Lower lobe of right lung (tissue), 2 donors: ENCODE data around the gene IGSF6. TPM values are rescaled to one million over a fixed set of nuclear protein-coding genes. Genes with fewer than 3 reads are reported as not detected.

Experiments used
- ATAC-seq, 2 donors: fragments of 200-7000 bp; cut with Tn5 transposase; one replicate each; pipeline ENCODE4 v1.9.1; 2020 to 2022; ENCODE audit warnings: mild to moderate bottlenecking in 2 of 2, moderate library complexity in 2 of 2
- DNase-seq: peaks from one replicate; pipeline ENCODE4 v3.0.0-alpha.2; 2020
- H3K27ac ChIP-seq: fragments of 200-600 bp; one replicate; pipeline ENCODE4 v1.8.0; 2022
- H3K27me3 ChIP-seq: fragments of 200-600 bp; one replicate; pipeline ENCODE4 v1.8.0; 2022; ENCODE audit warnings: low read depth
- H3K36me3 ChIP-seq: fragments of 200-600 bp; one replicate; pipeline ENCODE4 v1.8.0; 2022; ENCODE audit warnings: mild to moderate bottlenecking
- H3K4me1 ChIP-seq: fragments of 200-600 bp; one replicate; pipeline ENCODE4 v1.8.0; 2022
- H3K4me3 ChIP-seq: fragments of 200-600 bp; one replicate; pipeline ENCODE4 v1.8.0; 2022; ENCODE audit warnings: mild to moderate bottlenecking
- H3K9me3 ChIP-seq: fragments of 200-600 bp; one replicate; pipeline ENCODE4 v1.8.0; 2022
- intact Hi-C: fragments of 100-400 bp; cut with DNase I; formaldehyde crosslinking; loops from one replicate; pipeline ENCODE4 v1.11.0; 2022
- total RNA-seq: library from RNA; stranded (reverse); fragmentation: NEBNext Ultra II Directional; extraction: Animal tissue kit (Norgen Biotek cat#: 25700); gene quantifications from one replicate; pipeline ENCODE4 v1.2.1, GENCODE V29; 2021
- TF ChIP-seq, protein P1 (sequence below): fragments of 200-600 bp; IDR thresholded peaks from one replicate; pipeline ENCODE4 v1.8.0; 2022; ENCODE audit warnings: antibody characterized with exemption, mild to moderate bottlenecking
- donor health status: DM: no; HTN: yes; CAD: no; lungs with severe emphysema.

The IGSF6 gene
- total RNA-seq, 1 donor from 2014 or later, result 103 TPM

DNA sequence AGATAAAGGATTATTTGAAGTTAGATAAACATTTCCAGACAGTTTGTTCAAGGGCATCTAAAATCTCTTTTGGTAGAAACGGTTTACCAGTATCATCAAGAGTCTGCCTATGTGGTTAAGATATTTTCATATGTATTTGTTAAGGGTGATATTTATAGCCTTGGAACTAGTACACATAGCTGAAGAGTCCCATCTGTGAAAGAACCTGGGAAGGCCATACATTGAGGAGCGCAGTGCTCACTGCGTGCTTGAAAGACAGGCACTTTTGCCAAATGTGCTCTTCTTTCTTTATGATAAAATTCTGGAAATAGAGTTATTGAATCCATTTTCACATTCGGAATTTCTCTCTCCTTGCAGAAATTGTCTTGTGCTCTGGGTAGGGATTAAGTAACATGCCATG, 7.7 kb downstream of the IGSF6 start:
- Histone ChIP-seq H3K27ac (peak overlapping the region; percentile 70), H3K4me1 (peaks cover 42% of the 10 kb centered on the region), H3K27me3 (no peaks in the 10 kb centered on the region), H3K4me3 (peak overlapping the region; percentile 37), H3K36me3 (peaks cover 31% of the 10 kb centered on the region), H3K9me3 (no peaks in the 10 kb centered on the region)
- ATAC-seq (no peak), DNase-seq (no peak)
- intact Hi-C loops, result no loop called here
- TF ChIP-seq, protein P1, sequence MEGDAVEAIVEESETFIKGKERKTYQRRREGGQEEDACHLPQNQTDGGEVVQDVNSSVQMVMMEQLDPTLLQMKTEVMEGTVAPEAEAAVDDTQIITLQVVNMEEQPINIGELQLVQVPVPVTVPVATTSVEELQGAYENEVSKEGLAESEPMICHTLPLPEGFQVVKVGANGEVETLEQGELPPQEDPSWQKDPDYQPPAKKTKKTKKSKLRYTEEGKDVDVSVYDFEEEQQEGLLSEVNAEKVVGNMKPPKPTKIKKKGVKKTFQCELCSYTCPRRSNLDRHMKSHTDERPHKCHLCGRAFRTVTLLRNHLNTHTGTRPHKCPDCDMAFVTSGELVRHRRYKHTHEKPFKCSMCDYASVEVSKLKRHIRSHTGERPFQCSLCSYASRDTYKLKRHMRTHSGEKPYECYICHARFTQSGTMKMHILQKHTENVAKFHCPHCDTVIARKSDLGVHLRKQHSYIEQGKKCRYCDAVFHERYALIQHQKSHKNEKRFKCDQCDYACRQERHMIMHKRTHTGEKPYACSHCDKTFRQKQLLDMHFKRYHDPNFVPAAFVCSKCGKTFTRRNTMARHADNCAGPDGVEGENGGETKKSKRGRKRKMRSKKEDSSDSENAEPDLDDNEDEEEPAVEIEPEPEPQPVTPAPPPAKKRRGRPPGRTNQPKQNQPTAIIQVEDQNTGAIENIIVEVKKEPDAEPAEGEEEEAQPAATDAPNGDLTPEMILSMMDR, result no peak

DNA sequence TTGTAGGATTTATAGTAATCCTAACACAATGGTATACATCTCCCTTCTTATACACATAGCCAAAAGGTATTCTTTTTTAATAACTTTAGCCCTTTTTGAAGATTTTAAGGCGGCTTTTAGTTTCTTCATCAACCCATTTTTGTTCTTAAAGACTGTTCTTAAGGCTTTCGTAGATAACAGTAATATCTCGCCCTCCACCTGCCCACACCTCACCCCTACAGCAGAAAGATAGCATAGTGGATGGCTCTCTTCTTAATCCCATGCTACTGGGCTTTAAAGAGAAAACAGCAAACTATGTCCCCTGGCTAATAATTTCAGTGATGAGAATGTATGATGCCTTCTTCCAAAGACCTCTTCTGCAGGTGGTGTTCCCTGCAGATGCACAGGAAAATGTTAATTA, 8.6 kb downstream of the IGSF6 start:
- Histone ChIP-seq H3K27me3 (no peaks in the 10 kb centered on the region), H3K9me3 (no peaks in the 10 kb centered on the region), H3K4me1 (peaks cover 42% of the 10 kb centered on the region), H3K36me3 (peaks cover 31% of the 10 kb centered on the region), H3K27ac (no peak overlapping the region), H3K4me3 (no peak overlapping the region)
- ATAC-seq (no peak), DNase-seq (no peak)
- TF ChIP-seq, protein P1, result no peak
- intact Hi-C loops, result no loop called here

DNA sequence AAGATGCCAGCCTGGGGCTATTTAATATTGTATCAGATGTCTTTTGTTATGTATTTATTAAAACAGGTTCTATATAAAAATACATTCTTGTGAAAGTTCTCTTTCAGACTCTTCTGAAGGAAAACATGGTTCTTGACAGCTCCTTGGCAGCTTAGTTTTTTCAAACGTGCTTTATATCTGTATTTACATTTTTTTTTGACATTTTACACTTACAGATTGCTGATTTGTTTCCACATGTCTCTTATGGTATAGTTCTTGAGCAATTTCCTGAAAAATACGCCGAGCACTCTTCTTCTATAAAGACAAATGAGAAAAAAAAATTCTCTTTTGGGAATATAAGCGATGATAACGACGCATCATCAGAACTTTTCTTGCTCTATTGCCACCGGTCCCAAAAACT, 9.5 kb downstream of the IGSF6 start:
- Histone ChIP-seq H3K9me3 (no peaks in the 10 kb centered on the region), H3K27ac (no peak overlapping the region), H3K36me3 (peaks cover 26% of the 10 kb centered on the region), H3K4me3 (no peak overlapping the region), H3K27me3 (no peaks in the 10 kb centered on the region), H3K4me1 (peaks cover 34% of the 10 kb centered on the region)
- TF ChIP-seq, protein P1, result no peak
- intact Hi-C loops, result no loop called here
- DNase-seq (no peak), ATAC-seq (no peak)

DNA sequence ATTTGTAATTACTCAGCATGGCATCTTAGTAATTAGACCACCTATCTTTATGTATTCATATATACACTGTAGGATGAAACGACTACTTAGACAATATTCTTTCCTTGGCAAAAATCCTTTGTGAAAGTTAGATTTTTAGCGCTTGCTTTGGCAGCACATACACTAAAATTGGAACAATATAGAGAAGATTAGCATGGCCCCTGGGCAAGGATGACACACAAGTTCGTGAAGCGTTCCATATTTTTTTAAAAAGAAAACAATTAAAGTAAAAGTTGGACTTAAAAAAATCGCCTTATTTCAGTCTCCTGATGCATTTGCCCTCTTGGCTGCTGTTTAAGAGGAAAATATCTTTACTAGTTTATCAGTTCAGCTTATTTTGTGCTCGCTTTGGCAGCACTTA, 10.5 kb downstream of the IGSF6 start:
- no peak for DNase-seq
- Histone ChIP-seq H3K36me3 (peaks cover 16% of the 10 kb centered on the region), H3K27ac (no peak overlapping the region), H3K27me3 (no peaks in the 10 kb centered on the region), H3K4me1 (peaks cover 26% of the 10 kb centered on the region), H3K9me3 (no peaks in the 10 kb centered on the region), H3K4me3 (no peak overlapping the region)
- intact Hi-C loops, result no loop called here
- TF ChIP-seq, protein P1, result no peak
- no peak for ATAC-seq

DNA sequence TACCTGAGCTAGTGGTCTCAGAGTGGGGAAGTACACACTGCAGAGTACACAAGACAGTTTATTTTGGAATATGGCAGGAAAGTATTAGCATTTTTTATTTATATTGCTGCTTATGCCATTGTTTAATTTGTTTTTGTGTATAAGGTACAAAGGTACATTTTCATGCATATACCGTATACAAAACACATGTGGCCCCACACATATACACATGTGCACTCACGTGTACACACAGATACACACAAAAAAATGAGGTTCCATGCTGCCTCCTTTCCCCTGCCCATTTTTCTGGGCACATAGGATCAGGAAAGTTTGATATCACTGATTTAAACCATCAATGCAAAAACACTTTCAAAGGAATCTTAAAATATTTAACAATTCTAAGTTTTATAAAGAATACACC, 12.9 kb downstream of the IGSF6 start:
- Histone ChIP-seq H3K4me3 (no peak overlapping the region), H3K9me3 (no peaks in the 10 kb centered on the region), H3K36me3 (peaks cover 19% of the 10 kb centered on the region), H3K27ac (no peak overlapping the region), H3K27me3 (no peaks in the 10 kb centered on the region), H3K4me1 (peaks cover 4% of the 10 kb centered on the region)
- ATAC-seq, result no peak
- DNase-seq, result no peak
- TF ChIP-seq, protein P1, result no peak
- intact Hi-C loops, result no loop called here

DNA sequence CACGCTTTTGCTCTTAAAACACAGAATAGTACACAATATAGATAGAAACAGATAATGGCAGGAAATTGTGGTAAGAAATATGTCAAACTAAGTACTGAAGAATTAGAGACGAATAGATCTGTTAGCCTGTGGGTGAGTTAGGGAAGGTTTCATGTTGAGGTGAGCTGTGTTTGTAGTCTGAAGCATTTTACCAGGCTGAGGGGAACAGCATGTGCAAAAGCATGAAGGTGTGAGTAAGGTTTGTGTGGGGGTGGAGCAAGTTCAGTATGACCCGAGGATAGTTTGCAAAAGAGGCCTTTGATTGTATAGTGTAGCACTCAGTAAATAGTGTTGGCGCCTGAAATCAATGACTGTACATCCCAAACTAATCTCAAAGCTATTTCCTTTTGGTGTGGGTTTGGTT, 13.8 kb downstream of the IGSF6 start:
- intact Hi-C loops, result no loop called here
- peak; percentile 23 to 51 for ATAC-seq
- H3K27ac ChIP-seq, result no peak overlapping the region

More for the DNA sequence above, 13.8 kb downstream of the IGSF6 start:
- DNase-seq, result no peak
- Histone ChIP-seq H3K9me3 (no peaks in the 10 kb centered on the region), H3K4me3 (no peak overlapping the region), H3K36me3 (peaks cover 17% of the 10 kb centered on the region), H3K27me3 (no peaks in the 10 kb centered on the region), H3K4me1 (no peaks in the 10 kb centered on the region)
- TF ChIP-seq, protein P1, result no peak
